Measurements from ENCODE around the gene KLK10. TPM values are rescaled to one million over a fixed set of nuclear protein-coding genes. Genes with fewer than 3 reads are reported as not detected.

KLK10 gene
- total and polyA plus RNA-seq, 10 of the 15 experiments (the other 5 are each of a cell fraction or from before 2014, with no cell fraction given): not detected

GRCh38 chr19:51066393-51067186 lies 47.1 kb upstream of the KLK10 start:
- intact Hi-C loops (cut with micrococcal nuclease; ENCODE audit: unreplicated experiment): no loop called here
- Histone ChIP-seq H2AFZ (ENCODE audit: control insufficient read depth, low read depth, low read length) (no peak overlapping the region), H3K27ac (ENCODE audit: control insufficient read depth, insufficient read depth) (no peak overlapping the region), H3K4me3 (no peak overlapping the region), H3K4me2 (ENCODE audit: control insufficient read depth, insufficient read depth) (no peak overlapping the region), H3K4me1 (ENCODE audit: control insufficient read depth, insufficient read depth, low read length) (no peaks in the 10 kb centered on the region), H3K9ac (ENCODE audit: control insufficient read depth, insufficient read depth, low read length) (no peak overlapping the region), H4K20me1 (ENCODE audit: control insufficient read depth, insufficient read depth) (no peaks in the 10 kb centered on the region), H3K27me3 (replicated peaks in 1 of 2; ENCODE audit: control insufficient read depth in 2 of 2, insufficient read depth in 2 of 2, low read length in 1 of 2) (no peaks in the 10 kb centered on the region; a peak in 1 of 4 replicates), H3K36me3 (ENCODE audit: control insufficient read depth in 2 of 2, insufficient read depth in 2 of 2, low read length in 1 of 2) (no peaks in the 10 kb centered on the region), H3K79me2 (ENCODE audit: control insufficient read depth, insufficient read depth, low read length) (no peaks in the 10 kb centered on the region), H3K9me3 (replicated peaks; ENCODE audit: control insufficient read depth, insufficient read depth, low read length) (no peaks in the 10 kb centered on the region)
- FAIRE-seq (no peak), ATAC-seq (no peak), DNase-seq (ENCODE audit: low read depth, low spot score) (no peak)
- RAD21 ChIA-PET (ENCODE audit: unreplicated experiment): no interaction called here
- SMC1A ChIA-PET (ENCODE audit: uncharacterized antibody, unreplicated experiment): no interaction called here
- in situ Hi-C loops (cut with MboI): no loop called here
- 15% methylated on average over 7 of the region's 7 CpGs for WGBS (ENCODE audit: insufficient coverage, insufficient replicate concordance, low lambda C conversion rate, missing lambda C conversion rate)
- BruUV-seq (replicated peaks): no TSS peak
- CTCF ChIA-PET: no interaction called here
- POLR2A ChIA-PET: no interaction called here
- no peak for TF ChIP-seq CBFB (IDR thresholded peaks at IDR 0.05; ENCODE audit: low read depth)
- no peak for TF ChIP-seq BRCA1 (IDR thresholded peaks at IDR 0.05; ENCODE audit: low read depth, low read length)
- TF ChIP-seq ZNF384 (IDR thresholded peaks at IDR 0.05; ENCODE audit: borderline replicate concordance, low read depth, low read length): no peak
- TF ChIP-seq PAX5 (IDR thresholded peaks at IDR 0.05; ENCODE audit: borderline replicate concordance, low read depth, low read length): no peak
- TF ChIP-seq FOXK2 (IDR thresholded peaks at IDR 0.05): no peak
- TF ChIP-seq ATF2 (IDR thresholded peaks at IDR 0.05; ENCODE audit: low read length): no peak
- no peak for TF ChIP-seq ATF7 (IDR thresholded peaks at IDR 0.05; ENCODE audit: low read depth)
- TF ChIP-seq NFIC (IDR thresholded peaks at IDR 0.05; ENCODE audit: low read depth, low read length): no peak
- TF ChIP-seq SUZ12 (IDR thresholded peaks at IDR 0.05; ENCODE audit: unreplicated experiment): no peak
- TF ChIP-seq LARP7 (IDR thresholded peaks at IDR 0.05): no peak
- TF ChIP-seq PRDM15 (CRISPR knock-in tag; IDR thresholded peaks at IDR 0.05): no peak
- no peak for TF ChIP-seq WRNIP1 (IDR thresholded peaks at IDR 0.05; ENCODE audit: borderline replicate concordance, low read depth, low read length)
- TF ChIP-seq EZH2 (IDR thresholded peaks at IDR 0.05; ENCODE audit: borderline replicate concordance, control insufficient read depth, low read depth, low read length): no peak
- TF ChIP-seq YBX1 (IDR thresholded peaks at IDR 0.05): no peak
- TF ChIP-seq CEBPB (IDR thresholded peaks at IDR 0.05; ENCODE audit: borderline replicate concordance in 1 of 2, low read depth in 2 of 2, low read length in 2 of 2): no peak
- no peak for TF ChIP-seq ZBTB11 (CRISPR knock-in tag; IDR thresholded peaks at IDR 0.05)
- no peak for TF ChIP-seq RAD51 (IDR thresholded peaks at IDR 0.05)

Data from GM12878 (cell line).